Endodermal cell (in vitro differentiated cells): ENCODE data around the gene PRG3. TPM values are rescaled to one million over a fixed set of nuclear protein-coding genes. Genes with fewer than 3 reads are reported as not detected.

Experiments
- DNase-seq: peaks from one replicate; pipeline ENCODE4 v3.0.0-alpha.2; 2017
- H3K27ac ChIP-seq: 2 replicates; pipeline ENCODE4 v1.5.1; 2013; ENCODE audit warnings: mild to moderate bottlenecking, low read depth, low read length, moderate library complexity
- H3K27me3 ChIP-seq: 2 replicates; pipeline ENCODE4 v1.6.1; 2013; ENCODE audit warnings: mild to moderate bottlenecking, low read length, moderate library complexity; ENCODE audit not compliant: insufficient read depth, control insufficient read depth, poor library complexity, severe bottlenecking
- H3K36me3 ChIP-seq: 2 replicates; pipeline ENCODE4 v1.7.0; 2013; ENCODE audit warnings: mild to moderate bottlenecking, low read length, moderate library complexity; ENCODE audit not compliant: control insufficient read depth, insufficient read depth
- H3K4me1 ChIP-seq: one replicate; pipeline ENCODE4 v1.7.0; 2013; ENCODE audit warnings: low read length; ENCODE audit not compliant: control insufficient read depth, insufficient read depth
- H3K4me3 ChIP-seq: 2 replicates; pipeline ENCODE4 v1.5.1; 2013; ENCODE audit warnings: mild to moderate bottlenecking, low read length, moderate library complexity
- H3K9ac ChIP-seq: 2 replicates; pipeline ENCODE4 v1.6.1; 2013; ENCODE audit warnings: mild to moderate bottlenecking, low read length, moderate library complexity; ENCODE audit not compliant: poor library complexity, severe bottlenecking; ENCODE audit errors: extremely low read depth
- H3K9me3 ChIP-seq: 2 replicates; pipeline ENCODE4 v1.6.1; 2013; ENCODE audit warnings: mild to moderate bottlenecking, low read length, moderate library complexity; ENCODE audit not compliant: control insufficient read depth
- H3K27ac Mint-ChIP-seq: 2 replicates; pipeline ENCODE4 v1.8.0; 2020; ENCODE audit warnings: mixed read lengths
- H3K27me3 Mint-ChIP-seq: 2 replicates; pipeline ENCODE4 v1.8.0; 2021; ENCODE audit warnings: mild to moderate bottlenecking, mixed read lengths; ENCODE audit not compliant: insufficient read depth
- H3K36me3 Mint-ChIP-seq: 2 replicates; pipeline ENCODE4 v1.8.0; 2020; ENCODE audit warnings: low read depth, mixed read lengths
- H3K4me1 Mint-ChIP-seq: 2 replicates; pipeline ENCODE4 v1.8.0; 2020; ENCODE audit warnings: mixed read lengths
- H3K4me3 Mint-ChIP-seq: 2 replicates; pipeline ENCODE4 v1.8.0; 2020; ENCODE audit warnings: mild to moderate bottlenecking, moderate library complexity, mixed read lengths
- H3K9me3 Mint-ChIP-seq: 2 replicates; pipeline ENCODE4 v1.8.0; 2020; ENCODE audit warnings: mild to moderate bottlenecking, mixed read lengths
- WGBS, 2 experiments: methylation state at CpG; one replicate each; pipeline versions ENCODE4 v1.1.5 to v1.1.7; 2013; ENCODE audit warnings: missing lambda C conversion rate in 2 of 2, mixed read lengths in 1 of 2; ENCODE audit not compliant: insufficient coverage in 1 of 2, insufficient read length in 1 of 2; 5-methylcytosine and 5-hydroxymethylcytosine counted together
- total RNA-seq, 2 donors: library from RNA; stranded (reverse); fragmentation: NEBNext Ultra II Directional in 1 of 2; extraction: Animal tissue kit (Norgen Biotek cat#: 25700) in 1 of 2; gene quantifications; 2 replicates in 1 of 2; 3 replicates in 1 of 2; pipeline ENCODE4 v1.2.1, GENCODE V29; 2021
- TF ChIP-seq, protein P1 (sequence below): fragments of 200-600 bp; sonication (generic); conservative IDR thresholded peaks from 2 replicates; pipeline ENCODE4 v1.5.0; 2021; ENCODE audit warnings: antibody characterized with exemption, mild to moderate bottlenecking

The PRG3 gene
- total RNA-seq, 2 donors from 2014 or later = not detected

DNA sequence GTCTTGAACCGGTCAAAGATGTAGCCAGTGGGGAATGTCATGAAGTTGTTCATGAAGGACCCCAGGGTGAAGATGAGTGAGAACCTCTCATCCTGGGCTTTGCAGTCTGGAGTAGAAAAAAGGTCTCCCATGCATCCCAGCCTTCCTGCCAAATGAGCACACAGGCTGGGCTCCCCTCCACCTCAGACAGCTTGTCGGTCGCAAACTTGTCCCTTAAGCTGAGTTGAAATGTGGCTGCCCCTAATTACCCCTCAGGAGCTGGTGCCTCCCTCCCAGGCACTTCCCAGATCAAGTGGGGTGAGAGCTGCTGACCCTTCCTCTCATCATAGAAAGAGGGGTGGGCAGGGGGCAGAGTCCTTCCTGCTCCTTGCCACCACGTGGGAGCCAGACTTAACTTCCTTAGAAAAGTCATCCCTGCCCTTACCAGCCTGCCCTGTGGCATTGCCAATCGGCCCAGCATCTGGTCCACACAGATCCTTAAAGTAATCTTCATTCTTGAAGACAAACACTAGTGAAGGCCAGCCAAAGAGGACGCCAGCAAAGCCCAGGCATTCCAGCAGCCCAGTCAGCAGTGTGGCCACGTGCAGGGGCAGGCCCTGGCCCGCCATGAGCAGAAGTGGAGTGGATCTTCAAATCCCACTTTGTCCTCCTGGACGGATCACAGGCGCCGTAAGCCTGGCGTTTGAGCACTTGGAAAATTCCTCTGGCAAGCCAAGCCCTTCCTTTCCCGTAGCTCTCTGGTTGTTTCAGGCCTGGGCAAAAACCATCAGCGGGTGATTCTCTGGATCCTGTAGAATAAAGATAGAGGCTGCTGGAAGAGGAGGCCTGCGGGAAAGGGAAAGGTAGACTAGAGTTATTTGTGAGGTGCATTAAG is 44.9 kb upstream of the PRG3 start:
- 92 to 94% methylated on average over 9 to 15 of the region's 15 CpGs for WGBS, 2 experiments
- Histone ChIP-seq H3K36me3 (no peaks in the 10 kb centered on the region), H3K27ac (no peak overlapping the region), H3K9ac (no peak overlapping the region), H3K4me3 (peak overlapping the region; percentile 73), H3K4me1 (peaks cover 4% of the 10 kb centered on the region), H3K27me3 (peaks cover 38% of the 10 kb centered on the region), H3K9me3 (no peaks in the 10 kb centered on the region)
- peaks cover 19% of the 10 kb centered on the region for H3K4me1 Mint-ChIP-seq
- TF ChIP-seq, protein P1, sequence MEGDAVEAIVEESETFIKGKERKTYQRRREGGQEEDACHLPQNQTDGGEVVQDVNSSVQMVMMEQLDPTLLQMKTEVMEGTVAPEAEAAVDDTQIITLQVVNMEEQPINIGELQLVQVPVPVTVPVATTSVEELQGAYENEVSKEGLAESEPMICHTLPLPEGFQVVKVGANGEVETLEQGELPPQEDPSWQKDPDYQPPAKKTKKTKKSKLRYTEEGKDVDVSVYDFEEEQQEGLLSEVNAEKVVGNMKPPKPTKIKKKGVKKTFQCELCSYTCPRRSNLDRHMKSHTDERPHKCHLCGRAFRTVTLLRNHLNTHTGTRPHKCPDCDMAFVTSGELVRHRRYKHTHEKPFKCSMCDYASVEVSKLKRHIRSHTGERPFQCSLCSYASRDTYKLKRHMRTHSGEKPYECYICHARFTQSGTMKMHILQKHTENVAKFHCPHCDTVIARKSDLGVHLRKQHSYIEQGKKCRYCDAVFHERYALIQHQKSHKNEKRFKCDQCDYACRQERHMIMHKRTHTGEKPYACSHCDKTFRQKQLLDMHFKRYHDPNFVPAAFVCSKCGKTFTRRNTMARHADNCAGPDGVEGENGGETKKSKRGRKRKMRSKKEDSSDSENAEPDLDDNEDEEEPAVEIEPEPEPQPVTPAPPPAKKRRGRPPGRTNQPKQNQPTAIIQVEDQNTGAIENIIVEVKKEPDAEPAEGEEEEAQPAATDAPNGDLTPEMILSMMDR = no peak
- peaks cover 3% of the 10 kb centered on the region for H3K36me3 Mint-ChIP-seq
- no peaks in the 10 kb centered on the region for H3K9me3 Mint-ChIP-seq
- H3K27ac Mint-ChIP-seq = peak overlapping the region; percentile 4
- DNase-seq = no peak
- H3K27me3 Mint-ChIP-seq = peaks cover 41% of the 10 kb centered on the region
- H3K4me3 Mint-ChIP-seq = peak overlapping the region; percentile 61

DNA sequence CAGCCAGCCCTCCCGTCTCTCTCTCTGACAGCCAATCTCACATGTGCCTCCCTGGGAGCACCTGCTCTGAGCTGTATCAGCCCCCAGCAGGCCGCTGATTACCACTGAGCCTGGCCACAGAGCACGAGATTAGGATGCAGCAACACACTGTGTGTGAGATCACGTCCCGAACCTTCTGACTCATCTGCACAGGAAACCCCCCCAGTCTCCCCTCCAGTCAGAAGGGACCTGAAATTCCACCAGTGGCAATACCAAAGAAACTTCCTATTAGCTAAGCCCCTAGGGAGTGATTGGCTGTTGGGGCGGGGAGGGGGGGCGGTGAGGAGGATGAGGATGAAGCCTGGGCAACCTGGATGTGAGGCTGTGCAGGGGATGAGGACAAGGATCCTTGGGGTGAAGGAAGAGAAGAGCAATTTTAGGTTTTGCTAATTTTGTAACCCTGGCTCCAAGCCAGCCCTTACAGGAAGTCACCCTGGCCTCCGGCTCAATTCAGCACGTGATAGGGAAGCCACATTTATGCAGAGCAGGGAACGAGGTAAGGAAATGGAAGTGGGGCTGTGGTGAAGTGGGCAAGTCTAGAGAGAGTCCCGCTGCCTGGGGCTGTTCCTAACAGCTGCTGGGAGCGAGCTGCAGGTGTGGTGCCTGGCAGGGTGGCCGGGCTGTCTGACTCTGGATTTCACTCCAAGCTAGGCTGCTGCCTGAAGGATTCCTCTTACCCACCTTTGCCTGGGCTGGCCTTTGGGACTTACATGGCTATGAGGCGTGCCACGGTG is 44.0 kb upstream of the PRG3 start:
- peaks cover 4% of the 10 kb centered on the region for H3K4me1 ChIP-seq
- Mint-ChIP-seq H3K36me3 (peaks cover 5% of the 10 kb centered on the region), H3K27me3 (peaks cover 38% of the 10 kb centered on the region), H3K4me3 (no peak overlapping the region), H3K9me3 (no peaks in the 10 kb centered on the region), H3K4me1 (peaks cover 19% of the 10 kb centered on the region), H3K27ac (no peak overlapping the region)
- H3K4me3 ChIP-seq = no peak overlapping the region
- TF ChIP-seq, protein P1 = no peak
- H3K9ac ChIP-seq = no peak overlapping the region
- no peaks in the 10 kb centered on the region for H3K36me3 ChIP-seq
- H3K27me3 ChIP-seq = peaks cover 34% of the 10 kb centered on the region
- H3K9me3 ChIP-seq = no peaks in the 10 kb centered on the region
- peak; percentile 74 for DNase-seq
- 75 to 85% methylated on average over 11 to 15 of the region's 15 CpGs for WGBS, 2 experiments
- H3K27ac ChIP-seq = no peak overlapping the region

DNA sequence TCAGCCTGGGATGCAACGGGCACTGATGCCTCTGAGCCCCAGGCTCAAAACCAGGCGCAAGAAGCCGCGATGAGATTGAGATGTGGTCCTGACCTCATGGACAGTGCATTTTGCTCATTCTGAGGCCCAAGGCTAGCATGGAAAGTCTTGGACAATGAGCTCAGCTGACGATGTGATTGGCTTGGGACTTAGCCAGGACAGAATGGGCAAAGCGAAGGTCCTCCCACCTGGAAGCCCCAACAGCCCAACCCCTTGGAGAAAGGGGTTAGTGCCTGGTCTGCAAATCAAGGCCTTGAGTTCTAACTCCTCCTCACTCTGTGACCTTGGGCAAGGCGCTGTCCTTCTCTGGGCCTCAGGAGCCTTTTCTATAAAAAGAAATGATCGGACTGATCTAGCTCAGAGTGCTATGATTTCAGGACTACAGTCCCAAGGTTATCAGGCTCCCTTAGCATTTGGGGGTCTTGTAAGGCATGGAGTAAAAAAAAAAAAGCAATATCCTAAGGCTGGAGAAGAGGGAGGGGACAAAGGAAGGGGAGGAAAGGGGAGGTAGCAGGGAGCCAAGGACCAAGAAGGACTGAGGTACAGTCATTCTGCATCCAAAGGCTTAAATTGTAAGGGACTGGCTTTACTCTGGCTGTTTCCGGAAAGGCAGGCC is 43.3 kb upstream of the PRG3 start:
- Histone ChIP-seq H3K9me3 (no peaks in the 10 kb centered on the region), H3K4me1 (peaks cover 4% of the 10 kb centered on the region), H3K27ac (no peak overlapping the region), H3K27me3 (peaks cover 27% of the 10 kb centered on the region), H3K4me3 (no peak overlapping the region), H3K9ac (no peak overlapping the region), H3K36me3 (no peaks in the 10 kb centered on the region)
- H3K27me3 Mint-ChIP-seq = peaks cover 30% of the 10 kb centered on the region
- H3K27ac Mint-ChIP-seq = no peak overlapping the region
- no peak for DNase-seq
- peaks cover 19% of the 10 kb centered on the region for H3K4me1 Mint-ChIP-seq
- TF ChIP-seq, protein P1 = no peak
- no peaks in the 10 kb centered on the region for H3K9me3 Mint-ChIP-seq
- 87 to 92% methylated on average over 8 to 9 of the region's 9 CpGs for WGBS, 2 experiments
- H3K4me3 Mint-ChIP-seq = no peak overlapping the region
- H3K36me3 Mint-ChIP-seq = peaks cover 6% of the 10 kb centered on the region
